Putamen (tissue), 1 donor: Measurements from ENCODE around the gene RPS6KA3.
A peak's percentile ranks its signal among the peaks of the same experiment; 100 is the strongest.

Source experiments
- DNase-seq: peaks from one replicate; pipeline ENCODE4 v3.0.0-alpha.2; 2016; ENCODE audit warnings: low spot score

Gene RPS6KA3

GRCh38 chrX:20266810-20267606, at the start of gene RPS6KA3:
Gene RPS6KA3, minus strand, starts transcription at chrX:20266909. Its CDS starts 277 bp downstream, at chrX:20266632.
- peak; percentile 84 for DNase-seq

DNA sequence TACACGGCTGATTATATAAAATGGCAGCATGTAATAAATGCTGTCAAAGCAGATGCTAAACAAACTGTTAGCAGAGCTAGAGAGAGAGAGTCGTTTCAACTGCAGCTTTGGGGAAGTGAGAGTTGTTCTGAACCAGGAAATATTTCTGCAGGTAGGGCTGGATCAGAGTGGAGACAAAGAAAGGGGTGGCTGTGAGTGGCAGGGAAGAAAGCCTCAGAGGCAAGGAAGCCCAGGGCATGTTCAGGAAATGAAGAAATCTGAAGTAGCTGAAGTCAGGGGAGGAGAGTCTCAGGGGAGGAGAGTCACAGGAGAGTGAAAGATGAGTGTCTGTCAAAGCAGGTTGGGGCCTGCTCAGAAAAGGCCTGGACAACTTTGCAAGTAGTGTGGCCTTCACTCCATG, 48.4 kb upstream of the RPS6KA3 start:
- no peak for DNase-seq

DNA sequence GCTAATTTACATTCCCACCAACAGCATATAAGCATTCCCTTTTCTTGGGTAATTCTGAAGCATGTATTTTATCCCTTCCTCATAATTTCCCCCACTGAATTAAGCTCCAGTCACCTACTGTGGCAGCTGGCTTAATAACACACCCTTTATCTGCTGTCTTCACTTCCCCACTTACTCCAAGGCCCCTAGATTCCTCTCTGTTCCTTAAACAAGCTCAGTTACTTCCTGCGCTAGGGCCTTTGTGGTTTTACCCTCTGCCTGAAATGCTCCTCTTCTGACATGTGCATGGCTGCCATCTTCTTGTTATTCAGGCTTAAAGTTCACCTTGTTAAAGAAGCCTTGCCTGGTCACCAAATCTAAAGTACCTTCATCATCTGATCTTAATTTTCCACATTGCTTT, 47.2 kb upstream of the RPS6KA3 start:
- DNase-seq, result no peak

- DNase-seq, result no peak
Measured at GRCh38 chrX:20312018-20312417, 45.3 kb upstream of the RPS6KA3 start.

- DNase-seq, result no peak
Measured at GRCh38 chrX:20311505-20311904, 44.8 kb upstream of the RPS6KA3 start.

DNA sequence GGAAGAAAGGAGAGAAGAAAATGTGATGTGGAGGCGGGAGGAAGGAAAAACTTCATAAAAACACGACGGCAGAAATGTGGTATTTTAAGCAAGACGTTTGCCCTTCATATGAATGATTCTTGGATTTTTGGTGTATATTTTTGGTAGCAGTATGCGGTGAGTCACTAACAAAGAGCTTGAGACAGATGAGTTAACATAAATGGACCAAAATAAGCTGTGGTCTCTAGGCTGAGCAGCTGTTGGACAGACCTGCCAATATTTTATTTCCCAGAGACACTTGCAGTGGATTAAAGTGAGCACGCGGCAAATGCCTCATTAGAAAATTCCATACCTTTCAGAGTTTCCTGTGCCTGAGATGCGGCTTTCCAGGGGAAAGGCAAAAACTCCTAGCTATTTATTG, 43.1 kb upstream of the RPS6KA3 start:
- no peak for DNase-seq

- no peak for DNase-seq
Measured at GRCh38 chrX:20306668-20307067, 40.0 kb upstream of the RPS6KA3 start.

GRCh38 chrX:20300822-20301221, 34.1 kb upstream of the RPS6KA3 start:
- no peak for DNase-seq

- DNase-seq, result no peak
Measured at GRCh38 chrX:20294957-20295356, 28.2 kb upstream of the RPS6KA3 start.

DNA sequence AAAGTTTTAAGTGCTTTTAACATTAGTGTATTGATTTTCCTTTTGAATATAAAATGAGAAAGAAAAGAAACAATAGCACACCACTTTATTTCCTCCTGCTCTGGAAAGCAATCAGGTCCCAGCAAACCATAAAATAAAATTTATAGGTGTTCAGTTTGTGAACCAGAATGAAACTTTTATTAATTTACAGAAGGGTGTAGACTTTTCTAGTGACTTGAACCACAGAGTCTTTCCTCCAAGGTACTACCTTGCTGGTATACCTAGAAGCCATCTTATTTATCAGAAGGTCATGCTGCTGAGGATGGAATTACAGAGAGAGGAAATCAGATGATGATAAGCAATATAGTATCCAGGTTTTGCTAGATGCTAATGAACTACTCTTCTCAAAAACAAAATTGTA, 27.6 kb upstream of the RPS6KA3 start:
- no peak for DNase-seq

DNA sequence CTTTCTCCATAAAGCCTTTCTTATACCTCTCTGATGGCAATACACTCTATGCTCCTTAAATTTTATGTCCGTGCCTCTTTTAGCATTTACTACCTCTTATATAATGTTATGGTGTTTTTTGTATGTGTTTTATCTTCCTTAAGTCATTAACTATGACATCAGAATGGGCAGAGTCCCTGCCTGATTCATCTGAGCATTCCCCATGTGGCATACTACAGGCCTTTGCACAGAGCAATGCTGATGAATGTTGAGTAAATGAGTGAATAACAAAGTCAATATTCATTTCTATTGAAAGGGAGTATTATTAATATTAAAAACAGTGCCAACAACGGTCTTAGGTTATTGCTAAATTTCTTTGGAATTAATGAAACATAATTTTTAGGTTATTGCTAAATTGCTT, 18.8 kb upstream of the RPS6KA3 start:
- DNase-seq, result no peak

DNA sequence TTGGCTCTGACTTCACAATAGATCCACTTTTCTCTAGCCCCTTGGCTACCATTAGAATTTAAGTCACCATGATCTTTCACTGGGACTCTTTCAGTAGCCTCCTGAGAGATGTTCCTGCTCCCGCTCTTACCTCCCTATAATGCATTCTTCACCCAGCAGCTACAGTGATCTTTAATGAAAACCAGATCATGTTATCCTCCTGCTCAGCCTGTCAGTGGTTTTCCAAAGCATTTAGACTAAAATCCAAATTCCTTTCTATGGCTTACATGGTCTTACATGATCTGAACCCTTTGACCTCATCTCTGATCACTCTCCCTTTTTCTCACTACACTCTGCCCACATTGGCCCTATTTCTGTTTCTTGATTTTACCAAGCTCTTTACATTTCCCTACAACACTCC, 18.3 kb upstream of the RPS6KA3 start:
- no peak for DNase-seq

DNA sequence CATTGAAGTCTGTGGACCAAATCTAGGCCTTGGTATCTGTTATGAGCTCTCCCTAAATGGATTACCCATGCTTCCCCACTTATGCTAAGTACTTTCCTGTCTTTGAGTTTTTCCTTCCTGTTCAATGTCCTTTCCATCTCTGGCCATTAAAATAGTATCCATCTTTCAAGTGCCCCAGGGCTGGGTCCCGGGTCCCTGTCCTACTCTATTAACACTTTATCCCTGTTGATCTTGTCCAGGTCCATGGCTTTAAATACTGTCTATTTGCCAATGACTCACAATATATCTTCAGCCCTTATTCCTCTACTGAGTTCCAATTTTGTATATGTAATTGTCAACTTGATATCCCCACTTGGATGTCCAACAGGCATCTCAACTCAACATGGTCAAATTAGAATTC, 17.7 kb upstream of the RPS6KA3 start:
- DNase-seq, result no peak

GRCh38 chrX:20280938-20281337, 14.2 kb upstream of the RPS6KA3 start:
- DNase-seq, result no peak

- no peak for DNase-seq
Measured at GRCh38 chrX:20274121-20274520, 7.4 kb upstream of the RPS6KA3 start.

GRCh38 chrX:20271730-20272129, 5.0 kb upstream of the RPS6KA3 start:
- DNase-seq, result no peak

- DNase-seq, result no peak
Measured at GRCh38 chrX:20271186-20271585, 4.5 kb upstream of the RPS6KA3 start.

GRCh38 chrX:20270562-20270890, 3.8 kb upstream of the RPS6KA3 start:
- no peak for DNase-seq

DNA sequence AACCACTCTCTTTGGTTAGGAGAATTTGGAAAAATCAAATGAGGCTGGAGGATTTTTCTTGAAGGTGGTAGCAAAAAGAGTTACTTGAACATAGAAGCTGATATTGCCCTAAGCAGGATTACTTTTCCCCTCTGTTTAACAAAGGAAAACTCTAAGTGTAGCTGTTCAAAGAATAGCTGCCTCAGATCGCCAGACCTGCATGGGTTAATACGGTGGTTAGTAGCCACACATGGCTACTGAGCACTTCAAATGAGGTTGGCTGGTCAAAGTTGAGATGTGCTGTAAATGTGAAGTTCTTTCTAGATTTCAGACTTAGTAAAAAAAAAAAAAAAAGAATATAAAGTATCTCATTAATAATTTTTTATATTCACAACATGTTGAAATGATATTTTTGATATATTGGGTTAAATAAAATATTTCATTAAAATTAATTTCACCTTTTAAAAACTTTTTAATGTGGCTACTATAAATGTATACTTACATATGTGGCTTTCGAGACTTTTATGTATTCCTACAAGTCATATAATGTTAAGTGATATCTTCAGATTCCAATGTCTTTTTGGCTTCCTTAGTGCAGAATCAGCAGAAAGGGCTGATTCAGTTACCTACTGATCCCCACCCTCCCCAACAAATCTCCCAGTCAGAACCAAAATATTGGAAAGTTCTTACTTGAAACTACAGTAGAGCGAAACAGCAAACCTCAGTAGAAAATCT, 3.3 kb upstream of the RPS6KA3 start:
- no peak for DNase-seq

GRCh38 chrX:20267931-20268701, 1.4 kb upstream of the RPS6KA3 start:
- DNase-seq, result no peak

- DNase-seq, result no peak
Measured at GRCh38 chrX:20267607-20267930, 860 bp upstream of the RPS6KA3 start.

DNA sequence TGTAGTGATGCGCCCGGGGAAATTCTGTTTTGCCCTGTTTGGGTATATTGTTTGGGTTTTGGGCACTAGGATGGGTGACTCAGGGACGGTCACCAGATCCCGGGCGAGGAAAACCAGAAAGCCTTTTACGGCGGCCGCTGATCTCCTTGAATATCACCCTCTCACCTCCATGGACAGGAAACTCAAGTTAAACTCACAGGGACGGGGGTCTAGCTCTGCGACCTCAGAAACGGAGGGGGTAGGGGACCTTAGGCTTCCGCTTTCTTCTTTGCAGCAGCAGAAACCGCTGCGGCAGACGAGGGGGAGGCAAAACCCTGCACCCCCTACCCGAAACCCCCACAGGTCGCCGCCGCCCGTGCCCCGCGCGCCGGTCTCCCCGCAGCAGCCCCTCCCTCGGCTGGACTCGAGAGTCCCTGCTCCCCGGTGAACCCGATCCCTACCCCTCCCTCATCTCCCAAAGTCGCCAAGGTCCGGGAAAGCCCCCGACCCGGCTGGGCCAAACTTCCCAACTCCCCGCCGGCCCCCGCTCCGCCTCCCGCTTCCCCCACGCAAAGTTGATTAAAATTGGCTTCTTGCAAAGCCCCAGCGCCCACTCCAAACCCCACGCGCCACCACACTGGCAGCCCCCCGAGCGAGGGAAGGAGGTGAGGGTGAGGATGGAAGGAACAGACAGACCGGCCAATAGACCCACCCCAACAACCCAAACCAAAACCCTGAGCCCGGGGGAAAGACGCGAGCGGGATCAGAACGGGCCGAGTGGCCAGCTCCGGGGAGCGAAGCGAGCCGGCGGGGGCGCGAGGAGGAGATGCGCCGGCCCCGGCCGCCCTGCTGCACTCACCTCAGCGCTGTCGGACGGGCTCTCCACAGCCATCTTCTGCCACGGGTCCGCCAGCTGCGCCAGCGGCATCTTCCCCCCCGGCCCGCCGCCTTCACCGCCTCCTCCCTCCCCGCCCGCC, 705 bp downstream of the RPS6KA3 start:
- DNase-seq, result no peak
